Coronary artery (tissue), 2 donors: Measurements from ENCODE around the gene LIG3.
"Not testable (repeated sequence)": the region's sequence is repeated elsewhere in the genome, so short reads cannot be mapped to it uniquely, and the experiment has no call there.

ENCODE experiments used
- DNase-seq: peaks from one replicate; pipeline ENCODE4 v3.0.0-alpha.2; 2017; ENCODE audit warnings: low spot score
- H3K27ac ChIP-seq, 2 donors: fragments of 200-600 bp; sonication (generic); one replicate each; pipeline ENCODE4 v1.5.1; 2016 to 2019
- H3K4me3 ChIP-seq: fragments of 200-600 bp; sonication (generic); 2 replicates; pipeline ENCODE4 v1.5.1; 2016; ENCODE audit warnings: mild to moderate bottlenecking, moderate library complexity
- CTCF ChIP-seq: fragments of 200-600 bp; sonication (generic); IDR thresholded peaks from one replicate; pipeline ENCODE4 v1.5.1; 2019; ENCODE audit warnings: antibody characterized with exemption

Gene LIG3

GRCh38 chr17:34990921-34991365 is 10.6 kb downstream of the LIG3 start:
- no peak for DNase-seq
- no peak for TF ChIP-seq CTCF
- H3K27ac ChIP-seq: no peak overlapping the region
- no peak overlapping the region for H3K4me3 ChIP-seq

GRCh38 chr17:34991606-34992005 is 11.3 kb downstream of the LIG3 start:
- no peak for TF ChIP-seq CTCF
- Histone ChIP-seq H3K27ac (no peak overlapping the region), H3K4me3 (no peak overlapping the region)
- DNase-seq: no peak

GRCh38 chr17:34993031-34993430 is 12.7 kb downstream of the LIG3 start:
- no peak for TF ChIP-seq CTCF
- H3K4me3 ChIP-seq: no peak overlapping the region
- DNase-seq: no peak
- H3K27ac ChIP-seq: no peak overlapping the region

- H3K4me3 ChIP-seq: no peak overlapping the region
Measured at GRCh38 chr17:34996422-34997285, 16.3 kb downstream of the LIG3 start.

GRCh38 chr17:34997355-34997862 is 17.1 kb downstream of the LIG3 start:
- DNase-seq: no peak
- no peak for TF ChIP-seq CTCF
- Histone ChIP-seq H3K27ac (peak overlapping the region; percentile 64 to 87), H3K4me3 (no peak overlapping the region)

More at GRCh38 chr17:34996422-34997285, 16.3 kb downstream of the LIG3 start:
- peak overlapping the region; percentile 64 to 87 for H3K27ac ChIP-seq
- DNase-seq: no peak
- TF ChIP-seq CTCF: no peak

- H3K4me3 ChIP-seq: no peak overlapping the region
- no peak for DNase-seq
- TF ChIP-seq CTCF: no peak
- H3K27ac ChIP-seq: peak overlapping the region; percentile 64 to 87
Measured at GRCh38 chr17:34998205-34998604, 17.9 kb downstream of the LIG3 start.

GRCh38 chr17:34999456-34999855 is 19.1 kb downstream of the LIG3 start:
- DNase-seq: no peak
- Histone ChIP-seq H3K27ac (no peak overlapping the region), H3K4me3 (no peak overlapping the region)
- TF ChIP-seq CTCF: no peak

GRCh38 chr17:35000965-35001364 is 20.7 kb downstream of the LIG3 start:
- H3K27ac ChIP-seq, DNase-seq, H3K4me3 ChIP-seq: not testable (repeated sequence)
